GM04503 (cell line): ENCODE results near the gene DSN1.

Experiments used
- DNase-seq: peaks from one replicate; pipeline ENCODE4 v3.0.0-alpha.2; 2012; ENCODE audit warnings: low read depth

DSN1 gene

GRCh38 chr20:36754656-36755222 is 18.8 kb downstream of the DSN1 start:
- DNase-seq: peak; percentile 57

GRCh38 chr20:36752582-36752981 is 21.0 kb downstream of the DSN1 start:
- no peak for DNase-seq

- DNase-seq: peak; percentile 58
Observed at GRCh38 chr20:36745927-36746659, 27.5 kb downstream of the DSN1 start, which contains the start of gene NDRG3. NDRG3 (minus strand) TSS chr20:36746090; CDS start chr20:36721735, 24,355 bp downstream.

GRCh38 chr20:36745234-36745926 is 28.2 kb downstream of the DSN1 start:
- no peak for DNase-seq

- no peak for DNase-seq
Observed at GRCh38 chr20:36744764-36745191, 28.8 kb downstream of the DSN1 start.

- no peak for DNase-seq
Observed at GRCh38 chr20:36744243-36744642, 29.3 kb downstream of the DSN1 start.

GRCh38 chr20:36742558-36742957 is 31.0 kb downstream of the DSN1 start:
- DNase-seq: no peak

- DNase-seq: no peak
Observed at GRCh38 chr20:36741072-36741471, 32.5 kb downstream of the DSN1 start.

- DNase-seq: no peak
Observed at GRCh38 chr20:36737183-36737499, 36.4 kb downstream of the DSN1 start.

- no peak for DNase-seq
Observed at GRCh38 chr20:36736451-36737182, 36.9 kb downstream of the DSN1 start.

- no peak for DNase-seq
Observed at GRCh38 chr20:36732456-36732855, 41.1 kb downstream of the DSN1 start.

- no peak for DNase-seq
Observed at GRCh38 chr20:36728986-36729385, 44.6 kb downstream of the DSN1 start.

GRCh38 chr20:36726168-36726567 is 47.4 kb downstream of the DSN1 start:
- no peak for DNase-seq

GRCh38 chr20:36720510-36720909 is 53.1 kb downstream of the DSN1 start:
- DNase-seq: no peak

GRCh38 chr20:36717657-36718056 is 55.9 kb downstream of the DSN1 start:
- DNase-seq: no peak

- no peak for DNase-seq
Observed at GRCh38 chr20:36717021-36717420, 56.5 kb downstream of the DSN1 start.

GRCh38 chr20:36712775-36713174 is 60.8 kb downstream of the DSN1 start:
- DNase-seq: no peak

- DNase-seq: no peak
Observed at GRCh38 chr20:36709126-36709525, 64.4 kb downstream of the DSN1 start.

GRCh38 chr20:36703530-36703929 is 70.0 kb downstream of the DSN1 start:
- no peak for DNase-seq
